NCI-H1048 (cell line): ENCODE measurements around the gene ZNF213.
"Not testable (repeated sequence)": the region's sequence is repeated elsewhere in the genome, so short reads cannot be mapped to it uniquely, and the experiment has no call there.

Experiments
- DNase-seq: peaks from one replicate; lab custom pipeline; 2025; lab: John Stamatoyannopoulos, UW

The ZNF213 gene

DNA sequence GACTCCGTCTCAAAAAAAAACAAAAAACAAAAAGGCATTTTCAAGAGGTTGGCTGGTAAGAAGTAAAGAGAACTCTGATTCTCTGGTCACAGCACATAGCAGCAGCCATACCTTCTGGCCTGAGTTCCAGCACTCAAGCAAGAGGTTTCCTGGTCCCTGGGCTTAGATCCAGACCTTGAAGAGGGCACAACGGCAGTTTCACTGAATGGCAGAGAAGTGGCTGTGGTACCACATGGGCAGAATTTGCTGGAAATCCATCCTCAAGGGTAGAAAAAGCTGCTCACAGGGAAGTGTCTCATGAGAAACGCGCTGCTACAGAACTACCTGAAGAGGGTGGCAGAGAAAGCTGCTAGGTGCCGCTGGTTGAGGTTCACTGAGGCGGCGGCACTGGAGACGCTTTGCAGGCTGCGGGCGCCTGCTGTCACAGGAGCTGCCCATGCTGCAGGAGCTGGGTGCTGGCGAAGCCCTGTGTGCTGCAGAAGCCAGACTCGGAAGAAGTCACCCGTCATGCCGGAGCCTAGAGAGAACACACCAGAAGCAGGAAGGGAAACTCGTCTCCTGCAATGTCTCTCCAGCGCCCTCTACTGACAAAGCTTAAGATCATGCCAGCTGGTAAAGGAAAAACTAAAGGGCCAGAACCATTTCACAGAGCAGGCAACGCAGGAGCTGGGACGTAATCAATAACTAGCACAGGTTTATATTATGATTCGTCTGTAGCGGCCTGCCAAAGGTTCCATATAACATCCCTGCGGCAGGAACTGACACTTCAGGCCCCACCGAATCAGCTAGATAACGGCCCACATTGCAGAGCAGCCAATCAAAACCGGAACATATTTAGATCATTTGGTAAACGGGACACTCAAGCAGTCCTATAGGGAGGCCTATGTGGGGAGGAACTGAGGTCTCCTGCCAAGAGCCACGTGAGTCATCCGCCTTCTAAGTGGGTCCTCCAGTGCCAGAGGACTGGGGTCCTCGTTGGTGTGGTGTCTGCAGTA is 5.4 kb upstream of the ZNF213 start:
- peak; percentile 5 for DNase-seq

DNA sequence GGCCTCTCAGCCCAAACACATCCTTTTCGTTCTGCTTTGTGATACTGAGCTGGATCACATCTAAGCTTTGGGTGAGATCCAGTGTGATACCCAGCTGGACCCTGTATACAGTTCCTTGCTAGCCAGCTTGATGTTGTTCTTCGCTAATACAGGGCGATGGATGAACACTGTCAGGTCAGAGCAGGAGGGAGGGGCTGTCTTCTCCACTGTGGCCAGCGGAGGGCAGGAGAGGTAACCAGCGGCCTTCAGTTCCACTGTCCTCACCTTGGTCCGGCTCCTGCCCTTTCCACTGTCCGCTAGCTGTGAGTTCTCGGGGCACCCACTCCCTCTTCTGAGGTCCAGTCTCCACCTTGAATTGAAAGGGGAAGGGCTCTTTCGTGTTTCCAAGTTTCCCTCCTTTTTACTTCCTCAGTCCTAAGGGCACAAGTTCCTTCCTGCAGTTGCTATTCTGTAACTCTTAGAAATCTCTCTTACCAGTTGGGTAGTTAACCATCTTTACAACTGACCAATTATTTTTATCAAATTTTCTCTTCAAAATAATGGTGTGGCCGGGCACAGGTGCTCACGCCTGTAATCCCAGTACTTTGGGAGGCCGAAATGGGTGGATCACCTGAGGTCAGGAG is 3.0 kb upstream of the ZNF213 start:
- DNase-seq, result no peak

DNA sequence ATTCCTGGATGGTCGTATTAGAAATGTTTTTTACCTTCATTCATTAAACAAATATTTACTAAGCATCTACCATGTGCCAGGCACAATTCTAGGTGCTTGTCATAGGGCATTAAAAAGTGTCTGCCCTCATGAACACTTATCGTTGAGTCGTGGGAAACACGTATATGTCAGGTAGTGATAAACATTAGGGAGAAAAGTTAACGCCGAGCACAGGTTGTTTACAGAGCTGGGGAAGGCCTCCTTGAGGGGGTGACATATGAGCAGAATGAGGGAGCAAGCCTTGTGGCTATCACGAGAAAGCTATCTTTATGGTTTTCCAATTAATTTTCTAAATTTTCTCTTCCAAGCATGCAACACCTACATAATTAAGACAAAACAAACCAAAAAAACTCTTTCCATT is 985 bp upstream of the ZNF213 start:
- DNase-seq, result no peak

DNA sequence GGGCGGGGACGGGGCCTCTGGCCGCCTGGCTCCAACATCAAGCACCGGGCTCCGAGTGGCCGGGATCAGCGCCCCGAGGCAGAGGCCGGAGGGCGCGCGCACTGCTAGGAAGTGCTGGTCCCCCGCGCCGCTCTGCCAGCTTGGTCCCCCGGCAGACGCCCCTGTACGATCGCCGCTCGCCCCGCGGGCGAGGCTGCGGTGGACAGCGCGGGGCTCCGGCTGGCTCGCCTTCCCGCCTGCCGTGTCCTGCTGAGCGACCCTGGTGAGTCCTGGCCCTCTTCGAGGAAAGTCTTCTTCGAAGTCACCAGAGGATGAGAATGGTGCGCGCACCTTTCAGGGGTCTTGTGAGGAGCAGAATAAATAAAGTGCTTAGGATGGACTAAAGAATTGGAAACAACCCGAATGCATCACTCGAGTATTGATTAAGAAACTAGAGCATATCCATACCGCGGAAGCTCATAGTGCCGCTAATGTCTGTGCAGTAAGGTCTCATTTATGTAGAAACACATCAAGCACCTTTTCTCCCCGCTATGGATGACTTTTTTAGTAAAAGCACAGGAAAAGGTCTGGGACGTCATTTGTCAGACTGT is 392 bp downstream of the ZNF213 start:
- no peak for DNase-seq

DNA sequence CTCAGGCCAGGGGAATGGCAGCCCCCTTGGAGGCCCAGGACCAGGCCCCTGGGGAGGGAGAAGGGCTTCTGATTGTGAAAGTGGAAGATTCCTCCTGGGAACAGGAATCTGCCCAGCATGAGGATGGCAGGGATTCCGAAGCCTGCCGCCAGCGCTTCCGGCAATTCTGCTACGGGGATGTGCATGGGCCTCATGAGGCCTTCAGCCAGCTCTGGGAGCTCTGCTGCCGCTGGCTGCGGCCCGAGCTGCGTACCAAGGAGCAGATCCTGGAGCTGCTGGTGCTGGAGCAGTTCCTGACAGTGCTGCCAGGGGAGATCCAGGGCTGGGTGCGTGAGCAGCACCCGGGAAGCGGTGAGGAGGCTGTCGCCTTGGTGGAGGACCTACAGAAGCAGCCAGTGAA is 2.4 kb downstream of the ZNF213 start:
- no peak for DNase-seq

DNA sequence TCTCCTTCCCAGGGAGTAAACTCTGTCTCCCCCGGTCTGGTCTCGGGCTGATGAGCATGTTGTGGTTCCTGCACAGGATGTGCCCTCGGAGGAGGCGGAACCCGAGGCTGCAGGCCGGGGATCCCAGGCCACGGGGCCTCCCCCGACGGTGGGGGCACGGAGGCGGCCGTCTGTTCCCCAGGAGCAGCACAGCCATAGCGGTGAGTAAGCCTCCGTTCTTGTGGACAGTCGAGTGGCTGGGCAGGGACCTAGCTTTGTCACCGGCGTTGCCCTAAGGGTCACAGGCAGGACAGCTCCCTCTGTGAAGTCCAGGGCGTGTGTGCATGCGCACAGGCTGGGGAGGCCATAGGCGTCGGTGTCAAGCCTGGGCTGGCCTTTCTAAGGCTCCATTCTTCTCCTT is 3.5 kb downstream of the ZNF213 start:
- DNase-seq, result no peak

DNA sequence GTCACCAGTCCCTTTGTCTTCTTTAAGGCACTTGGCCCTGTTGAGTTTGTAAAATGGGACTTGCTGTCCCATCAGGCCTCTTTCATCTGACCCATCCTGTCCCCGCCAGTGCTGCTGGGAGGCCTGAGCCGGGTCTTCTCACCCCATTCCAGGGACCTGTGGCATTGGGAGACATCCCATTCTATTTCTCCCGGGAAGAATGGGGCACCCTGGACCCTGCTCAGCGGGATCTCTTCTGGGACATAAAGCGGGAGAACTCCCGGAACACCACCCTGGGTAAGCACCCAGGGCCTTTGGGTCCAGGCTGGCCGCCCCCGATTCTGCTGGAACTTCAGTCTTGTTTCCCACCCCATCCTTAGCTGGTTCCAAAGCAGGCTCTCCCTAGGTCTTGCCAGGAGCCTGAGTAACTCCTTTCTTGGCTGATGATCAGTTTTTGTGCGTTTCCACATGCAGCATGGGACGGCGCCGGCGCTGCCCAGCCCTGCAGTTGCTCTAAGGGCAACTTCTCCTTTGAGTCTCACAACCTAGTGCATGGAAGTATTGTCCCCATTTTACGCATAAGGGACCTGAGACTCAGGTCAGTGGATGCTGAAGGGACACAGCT is 4.1 kb downstream of the ZNF213 start:
- DNase-seq, result no peak

DNA sequence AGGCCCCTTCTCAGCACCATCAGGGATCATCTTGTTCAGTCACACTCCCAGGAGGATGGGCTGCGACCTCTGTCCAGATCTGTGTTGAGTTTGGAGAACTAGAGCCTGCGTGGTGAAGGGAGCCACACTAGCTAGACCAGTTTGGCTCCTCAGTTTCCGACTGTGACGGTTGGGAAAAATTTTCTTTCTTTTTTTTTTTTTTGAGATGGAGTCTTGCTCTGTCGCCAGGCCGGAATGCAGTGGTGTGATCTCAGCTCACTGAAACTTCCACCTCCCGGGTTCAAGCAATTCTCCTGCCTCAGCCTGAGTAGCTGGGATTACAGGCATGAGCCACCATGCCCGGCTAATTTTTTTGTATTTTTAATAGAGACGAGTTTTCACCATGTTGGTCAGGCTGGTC is 4.7 kb downstream of the ZNF213 start:
- DNase-seq, result not testable (repeated sequence)

DNA sequence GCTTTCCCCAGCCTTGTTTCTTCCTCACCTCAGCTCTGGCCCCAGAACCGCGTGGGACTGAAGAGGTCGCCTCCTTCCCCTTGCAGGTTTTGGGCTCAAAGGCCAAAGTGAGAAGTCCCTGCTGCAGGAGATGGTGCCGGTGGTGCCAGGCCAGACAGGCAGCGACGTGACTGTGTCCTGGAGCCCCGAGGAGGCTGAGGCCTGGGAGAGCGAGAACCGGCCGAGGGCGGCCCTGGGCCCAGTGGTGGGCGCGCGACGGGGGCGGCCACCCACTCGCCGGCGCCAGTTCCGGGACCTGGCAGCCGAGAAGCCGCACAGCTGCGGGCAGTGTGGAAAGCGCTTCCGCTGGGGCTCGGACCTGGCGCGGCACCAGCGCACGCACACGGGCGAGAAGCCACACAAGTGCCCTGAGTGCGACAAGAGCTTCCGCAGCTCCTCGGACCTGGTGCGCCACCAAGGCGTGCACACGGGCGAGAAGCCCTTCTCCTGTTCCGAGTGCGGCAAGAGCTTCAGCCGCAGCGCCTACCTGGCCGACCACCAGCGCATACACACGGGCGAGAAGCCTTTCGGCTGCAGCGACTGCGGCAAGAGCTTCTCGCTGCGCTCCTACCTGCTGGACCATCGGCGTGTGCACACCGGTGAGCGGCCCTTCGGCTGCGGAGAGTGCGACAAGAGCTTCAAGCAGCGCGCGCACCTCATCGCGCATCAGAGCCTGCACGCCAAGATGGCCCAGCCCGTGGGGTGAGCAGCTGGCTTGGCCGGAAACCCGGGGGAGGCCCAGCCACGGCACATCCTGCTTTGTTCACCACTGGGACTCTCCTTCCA is 6.0 kb downstream of the ZNF213 start:
- DNase-seq, result no peak

DNA sequence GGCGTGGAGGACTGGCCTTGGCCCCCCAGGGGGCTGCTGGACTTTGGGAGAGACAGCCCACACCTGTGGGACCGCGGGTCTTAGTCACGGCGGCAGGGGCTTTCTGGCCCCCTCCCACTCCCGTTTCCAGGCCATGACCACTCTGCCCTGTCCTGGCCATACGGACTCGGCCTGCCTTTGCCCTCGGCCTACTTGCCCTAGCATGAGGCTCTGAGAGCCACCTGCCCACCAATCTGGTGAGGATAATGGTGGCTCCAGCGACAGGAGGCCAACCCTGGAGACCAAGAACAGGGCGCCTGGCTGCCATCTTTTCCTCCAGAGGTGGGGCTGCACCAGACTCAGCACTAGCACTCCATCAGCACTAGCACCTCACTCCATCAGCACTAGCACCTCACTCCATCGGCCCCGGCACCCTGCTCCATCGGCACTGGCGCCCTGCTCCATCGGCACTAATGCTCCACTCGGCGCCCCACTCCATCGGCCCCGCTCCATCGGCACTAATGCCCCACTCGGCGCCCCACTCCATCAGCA is 7.0 kb downstream of the ZNF213 start:
- no peak for DNase-seq

DNA sequence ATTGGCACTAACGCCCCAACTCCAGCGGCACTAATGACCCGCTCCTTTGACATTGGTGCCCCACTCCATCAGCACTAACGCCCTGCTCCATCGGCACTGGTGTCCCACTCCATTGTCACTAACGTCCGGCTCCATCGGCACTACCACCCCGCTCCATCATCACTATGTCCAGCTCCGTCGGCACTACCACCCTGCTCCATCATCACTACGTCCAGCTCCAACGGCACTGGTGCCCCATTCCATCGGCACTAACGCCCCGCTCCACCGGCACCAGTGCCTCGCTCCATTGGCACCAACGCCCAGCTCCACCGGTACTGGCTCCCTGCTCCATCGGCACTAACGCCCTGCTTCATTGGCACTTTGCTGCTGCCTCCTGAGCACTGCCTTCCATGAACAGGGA is 7.5 kb downstream of the ZNF213 start:
- DNase-seq, result no peak

DNA sequence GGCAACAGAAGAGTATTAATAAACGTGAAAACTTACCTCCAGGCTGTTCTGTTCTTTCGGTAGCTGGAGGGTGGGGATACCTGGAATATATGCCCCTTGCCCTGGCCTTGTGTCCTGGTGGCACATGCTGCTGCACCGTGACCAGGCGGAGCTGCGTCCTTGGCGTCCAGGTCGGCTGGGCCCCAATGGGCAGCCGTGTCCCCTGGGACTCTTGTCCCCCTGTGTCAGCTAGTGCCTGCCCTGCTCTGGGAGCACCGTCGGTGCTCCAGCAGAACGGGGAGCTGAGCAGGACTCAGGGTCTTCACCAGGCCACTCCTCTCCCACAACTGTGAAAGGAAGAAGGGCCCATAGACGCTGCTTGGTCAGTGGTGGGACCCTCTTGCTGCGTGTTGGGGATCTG is 7.9 kb downstream of the ZNF213 start:
- DNase-seq, result no peak

DNA sequence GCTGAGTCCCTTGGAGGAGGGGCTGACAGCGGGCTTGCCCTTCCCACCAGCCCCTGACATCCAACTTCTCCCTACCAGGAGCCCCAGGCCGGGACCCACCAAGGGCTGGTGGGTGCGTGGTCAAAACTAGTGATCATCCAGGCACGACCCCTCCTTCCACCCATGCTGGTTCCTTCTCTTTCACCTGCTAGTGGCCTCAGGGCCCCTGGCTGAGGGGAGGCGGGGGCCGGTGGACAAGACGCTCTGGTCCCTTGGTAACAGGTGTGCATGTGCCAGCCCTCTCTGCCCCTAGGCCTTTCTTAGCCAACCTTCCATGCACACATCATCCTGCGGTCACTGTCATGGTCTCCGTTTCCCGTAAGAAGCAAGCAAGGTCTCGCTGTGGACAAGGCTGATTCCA is 8.4 kb downstream of the ZNF213 start:
- DNase-seq, result no peak

DNA sequence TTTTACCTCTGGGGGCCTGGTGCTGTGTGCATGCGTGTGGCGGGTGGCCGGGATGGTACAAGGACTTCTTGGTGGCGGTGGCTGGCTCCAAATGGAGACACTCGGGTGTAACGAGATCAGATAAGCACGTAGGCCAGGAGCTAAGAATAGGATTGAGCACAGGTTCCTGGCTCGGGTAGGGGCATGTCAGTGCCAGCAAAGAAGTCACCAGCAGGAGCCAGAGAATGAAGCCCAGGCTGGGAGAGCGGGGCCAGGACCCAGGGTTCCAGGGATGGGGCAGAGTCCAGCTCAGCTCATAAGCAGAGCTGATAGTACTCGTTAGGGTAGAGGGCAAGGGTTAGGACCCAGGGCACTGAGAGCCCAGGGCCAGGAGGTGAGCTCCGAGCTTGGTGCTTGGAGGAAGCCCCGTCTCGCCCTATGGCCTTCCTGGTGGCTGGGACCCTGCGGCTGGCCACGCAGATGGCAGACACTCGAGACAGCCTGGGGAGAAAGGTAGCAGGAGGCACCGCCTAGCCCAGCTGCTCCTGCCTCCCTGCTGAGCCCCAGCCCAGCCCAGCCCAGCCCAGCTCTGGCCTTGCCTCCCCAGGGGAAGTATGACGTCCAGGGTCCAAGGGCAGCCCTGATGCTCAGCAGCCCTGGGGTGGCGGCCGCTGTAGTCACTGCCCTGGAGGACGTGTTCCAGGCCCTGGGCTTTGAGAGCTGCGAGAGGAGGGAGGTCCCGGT is 8.9 kb downstream of the ZNF213 start:
- DNase-seq, result no peak

DNA sequence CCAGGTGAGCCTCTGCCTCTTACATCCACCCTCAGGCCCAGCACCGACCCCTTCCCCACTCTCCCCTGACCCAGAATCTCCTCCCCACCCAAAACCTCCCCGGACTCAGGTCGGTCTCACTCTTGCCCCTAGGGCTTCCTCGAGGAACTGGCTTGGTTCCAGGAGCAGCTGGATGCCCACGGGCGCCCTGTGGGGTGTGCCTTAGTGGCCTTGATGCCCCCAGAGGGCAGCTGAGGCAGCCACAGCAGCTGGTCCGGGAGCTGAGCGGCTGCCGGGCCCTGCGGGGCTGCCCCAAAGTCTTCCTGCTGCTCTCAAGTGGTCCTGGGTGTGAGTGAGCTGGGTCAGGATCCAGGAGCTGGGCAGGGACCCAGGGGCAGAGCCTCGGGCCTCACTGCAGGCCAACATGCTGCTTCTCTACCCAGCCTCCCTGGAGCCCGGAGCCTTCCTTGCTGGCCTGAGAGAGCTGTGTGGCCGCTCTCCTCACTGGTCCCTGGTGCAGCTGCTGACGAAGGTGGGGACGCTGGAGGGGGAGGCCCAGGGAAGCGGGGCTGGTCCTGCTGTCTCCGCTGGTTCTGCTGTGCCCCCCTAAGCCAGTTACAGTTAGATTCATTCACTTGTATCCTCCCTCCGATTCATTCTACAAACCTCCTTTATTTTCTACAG is 9.6 kb downstream of the ZNF213 start:
- no peak for DNase-seq

DNA sequence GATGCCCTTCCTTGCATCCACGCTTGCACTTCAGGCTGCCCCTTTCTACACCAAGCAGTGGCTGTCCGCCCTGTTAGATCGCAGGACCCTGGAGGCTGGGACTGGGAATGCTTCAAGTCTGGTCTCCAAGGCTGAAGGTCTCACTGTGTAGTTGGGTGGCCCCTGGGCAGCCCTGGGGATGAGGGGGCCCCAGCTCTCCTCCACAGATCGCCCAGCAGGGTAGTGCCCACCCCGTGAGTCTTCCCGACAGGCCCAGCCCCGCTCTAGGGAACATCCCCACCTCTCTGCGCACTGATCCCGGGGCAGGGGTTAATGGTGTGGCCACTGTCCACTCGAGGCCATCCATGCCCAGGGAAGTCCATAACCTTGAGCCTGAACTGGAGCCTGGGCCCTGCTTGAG is 10.3 kb downstream of the ZNF213 start:
- DNase-seq, result no peak

DNA sequence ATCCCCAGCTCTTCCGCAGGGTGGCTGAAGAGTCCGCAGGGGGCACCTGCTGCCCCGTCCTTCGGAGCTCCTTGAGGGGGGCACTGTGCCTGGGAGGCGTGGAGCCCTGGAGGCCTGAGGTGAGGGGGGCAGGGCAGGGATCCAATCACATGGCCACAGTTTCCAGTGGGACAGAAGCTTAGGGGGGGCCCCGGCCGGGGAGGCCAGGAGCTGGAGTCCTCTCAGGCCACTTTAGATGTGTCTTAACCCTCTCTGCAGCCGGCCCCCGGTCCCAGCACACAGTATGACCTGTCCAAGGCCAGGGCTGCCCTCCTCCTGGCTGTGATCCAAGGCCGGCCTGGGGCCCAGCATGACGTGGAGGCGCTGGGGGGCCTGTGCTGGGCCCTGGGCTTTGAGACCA is 10.8 kb downstream of the ZNF213 start:
- DNase-seq, result no peak

DNA sequence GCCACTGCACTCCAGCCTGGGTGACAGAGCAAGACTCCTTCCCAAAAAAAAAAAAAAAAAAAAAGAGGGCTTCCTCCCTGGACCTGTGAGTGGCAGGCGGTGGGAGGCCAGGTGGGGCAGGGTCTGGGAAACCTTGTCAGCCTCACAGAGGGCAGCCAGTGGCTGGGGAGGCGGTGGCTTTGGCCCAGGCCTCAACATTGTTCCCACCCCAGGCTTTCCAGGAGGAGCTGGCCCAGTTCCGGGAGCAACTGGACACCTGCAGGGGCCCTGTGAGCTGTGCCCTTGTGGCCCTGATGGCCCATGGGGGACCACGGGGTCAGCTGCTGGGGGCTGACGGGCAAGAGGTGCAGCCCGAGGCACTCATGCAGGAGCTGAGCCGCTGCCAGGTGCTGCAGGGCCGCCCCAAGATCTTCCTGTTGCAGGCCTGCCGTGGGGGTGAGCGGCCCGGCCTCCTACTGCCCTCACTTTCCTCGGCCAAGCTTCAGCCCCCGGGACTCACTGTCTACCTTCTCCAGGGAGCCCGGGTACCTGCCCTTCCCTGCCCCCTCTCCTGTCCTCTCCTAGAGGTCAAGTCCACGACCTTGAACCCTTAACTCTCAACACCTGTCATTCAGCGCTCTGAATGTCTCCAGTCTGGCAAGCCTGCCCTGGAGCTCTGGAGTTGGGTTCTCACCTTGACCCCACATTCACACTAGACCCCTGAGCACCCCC is 12.4 kb downstream of the ZNF213 start:
- DNase-seq, result no peak

DNA sequence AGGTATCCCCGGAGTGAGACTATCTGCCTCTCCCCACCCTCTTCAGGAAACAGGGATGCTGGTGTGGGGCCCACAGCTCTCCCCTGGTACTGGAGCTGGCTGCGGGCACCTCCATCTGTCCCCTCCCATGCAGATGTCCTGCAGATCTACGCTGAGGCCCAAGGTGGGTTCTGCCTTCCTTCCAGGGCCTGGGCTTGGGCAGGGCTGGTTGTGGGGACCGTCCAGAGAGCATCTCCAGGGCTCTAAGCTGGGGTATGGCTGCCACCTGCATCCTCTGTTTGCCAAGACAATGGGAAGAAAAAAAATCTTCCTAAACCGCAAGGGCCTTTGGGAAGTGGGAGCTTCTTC is 12.9 kb downstream of the ZNF213 start:
- no peak for DNase-seq
